Mammary epithelial cell (primary cell): ENCODE results near the gene ACCSL.

Experiments
- CTCF ChIP-seq, 2 donors: IDR thresholded peaks in 1 of 2; conservative IDR thresholded peaks in 1 of 2; 2 replicates each; pipeline ENCODE4 v1.5.1; 2011 to 2012; ENCODE audit warnings: inconsistent platforms in 2 of 2, low read length in 2 of 2, mild to moderate bottlenecking in 2 of 2, control low read depth in 1 of 2, low read depth in 1 of 2; ENCODE audit not compliant: insufficient read depth in 1 of 2; ENCODE audit errors: extremely low read depth in 1 of 2
- EZH2 ChIP-seq: IDR thresholded peaks from 2 replicates; pipeline ENCODE4 v1.6.1; 2012; ENCODE audit warnings: low read length, inconsistent platforms, borderline replicate concordance

DNA sequence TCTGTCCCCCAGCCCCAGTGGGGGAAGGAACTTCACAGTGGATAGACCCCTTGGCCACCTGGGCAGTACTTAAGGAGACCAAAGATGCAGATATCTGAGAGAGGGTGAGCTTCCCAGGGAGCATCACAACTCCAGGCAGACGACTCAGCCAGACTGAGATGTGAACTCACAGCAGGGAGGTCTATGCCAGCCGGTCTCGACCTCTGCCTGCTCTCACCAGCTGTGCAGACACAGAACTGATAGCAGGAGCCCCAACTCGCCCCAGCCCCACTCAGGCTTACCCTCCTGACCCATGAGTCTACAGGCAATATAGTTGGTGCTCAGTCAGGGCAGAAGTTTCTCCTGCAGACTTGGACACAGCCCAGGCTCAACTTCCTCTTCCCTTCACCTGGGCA, 29.7 kb upstream of the ACCSL start:
- TF ChIP-seq CTCF (conservative IDR thresholded peaks at IDR 0.05 in 1 of 2, IDR thresholded peaks at IDR 0.05 in 1 of 2; ENCODE audit: extremely low read depth in 1 of 2, insufficient read depth in 1 of 2, low read depth in 1 of 2, low read length in 2 of 2) (no peak), EZH2 (no peak)
